PC-9 (cell line): Measurements from ENCODE around the gene UNC45A.

Source experiments
- CTCF ChIP-seq: fragments of 200-600 bp; sonication (generic); conservative IDR thresholded peaks from 2 replicates; pipeline ENCODE4 v1.6.1; 2017; ENCODE audit warnings: mixed run types, antibody characterized with exemption, mild to moderate bottlenecking, moderate library complexity
- EZH2 ChIP-seq: fragments of 200-600 bp; sonication (generic); IDR thresholded peaks from 2 replicates; pipeline ENCODE4 v1.8.0; 2017; ENCODE audit warnings: antibody characterized with exemption, low read depth

GRCh38 chr15:90998737-90999136, 63.7 kb downstream of the UNC45A start:
- TF ChIP-seq CTCF: no peak
- TF ChIP-seq EZH2: no peak
